WTC11 (cell line): ENCODE measurements around the gene PKD2L2. TPM values are rescaled to one million over a fixed set of nuclear protein-coding genes. Genes with fewer than 3 reads are reported as not detected.

Experiments used
- ATAC-seq: fragments of 200-7000 bp; cut with Tn5 transposase; 2 replicates; pipeline ENCODE4 v1.10.0; 2021; ENCODE audit warnings: mild to moderate bottlenecking, moderate library complexity
- CTCF ChIA-PET: fragments of 300-600 bp; sonication (Branson Sonifier 250); formaldehyde crosslinking; loops from one replicate; lab custom pipeline; 2021; ENCODE audit warnings: antibody characterized with exemption; lab: Charles Lee
- POLR2A ChIA-PET: fragments of 350-600 bp; sonication (Branson Sonifier 250); formaldehyde crosslinking; loops from one replicate; lab custom pipeline; 2021; ENCODE audit warnings: antibody characterized with exemption; lab: Charles Lee
- DNase-seq: peaks from one replicate; pipeline ENCODE4 v3.0.0; 2021; ENCODE audit warnings: low spot score
- H3K27ac Mint-ChIP-seq: 2 replicates; pipeline ENCODE4 v1.8.0; 2021; ENCODE audit warnings: mixed read lengths
- H3K27me3 Mint-ChIP-seq: 2 replicates; pipeline ENCODE4 v1.8.0; 2021; ENCODE audit warnings: low read depth, mild to moderate bottlenecking, moderate library complexity, mixed read lengths
- H3K36me3 Mint-ChIP-seq: 2 replicates; pipeline ENCODE4 v1.8.0; 2021; ENCODE audit warnings: mixed read lengths
- H3K4me1 Mint-ChIP-seq: 2 replicates; pipeline ENCODE4 v1.8.0; 2022; ENCODE audit warnings: mixed read lengths
- H3K4me3 Mint-ChIP-seq: 2 replicates; pipeline ENCODE4 v1.8.0; 2021; ENCODE audit warnings: mild to moderate bottlenecking, moderate library complexity, mixed read lengths
- H3K9me3 Mint-ChIP-seq: 2 replicates; pipeline ENCODE4 v1.8.0; 2021; ENCODE audit warnings: mixed read lengths
- ATF1 ChIP-seq: sonication (generic); formaldehyde crosslinking; IDR thresholded peaks from 2 replicates; pipeline ENCODE4 v1.8.1; 2023; ENCODE audit warnings: mild to moderate bottlenecking, moderate library complexity, missing genetic modification reagents
- CDX4 ChIP-seq: fragments of 250-450 bp; sonication (Bioruptor Pico); IDR thresholded peaks from 2 replicates; pipeline ENCODE4 v1.9.0; 2021; ENCODE audit warnings: moderate library complexity, mild to moderate bottlenecking, inconsistent platforms, borderline replicate concordance
- EMX1 ChIP-seq: fragments of 250-450 bp; sonication (Bioruptor Pico); IDR thresholded peaks from 2 replicates; pipeline ENCODE4 v1.8.0; 2021; ENCODE audit warnings: mild to moderate bottlenecking
- ETV6 ChIP-seq: sonication (generic); formaldehyde crosslinking; IDR thresholded peaks from 2 replicates; pipeline ENCODE4 v1.8.1; 2022; ENCODE audit warnings: mild to moderate bottlenecking, missing genetic modification reagents
- FOXK1 ChIP-seq: sonication (generic); formaldehyde crosslinking; IDR thresholded peaks from 2 replicates; pipeline ENCODE4 v1.8.0; 2022; ENCODE audit warnings: mild to moderate bottlenecking, moderate library complexity, missing genetic modification reagents
- HMGA2 ChIP-seq: fragments of 250-450 bp; sonication (Bioruptor Pico); IDR thresholded peaks from 2 replicates; pipeline ENCODE4 v1.4.0; 2021; ENCODE audit warnings: mild to moderate bottlenecking, moderate library complexity
- IRF2 ChIP-seq: sonication (generic); formaldehyde crosslinking; IDR thresholded peaks from 2 replicates; pipeline ENCODE4 v1.8.0; 2022; ENCODE audit warnings: low read depth, missing genetic modification reagents, borderline replicate concordance
- MLX ChIP-seq: sonication (generic); formaldehyde crosslinking; IDR thresholded peaks from 2 replicates; pipeline ENCODE4 v1.8.1; 2023; ENCODE audit warnings: mild to moderate bottlenecking, missing genetic modification reagents, moderate library complexity
- NFATC4 ChIP-seq: fragments of 250-450 bp; sonication (Bioruptor Pico); IDR thresholded peaks from 2 replicates; pipeline ENCODE4 v1.9.0; 2021; ENCODE audit warnings: mild to moderate bottlenecking
- OVOL2 ChIP-seq: fragments of 250-450 bp; sonication (Bioruptor Pico); IDR thresholded peaks from 2 replicates; pipeline ENCODE4 v1.9.0; 2021; ENCODE audit warnings: mild to moderate bottlenecking, borderline replicate concordance
- PRRX2 ChIP-seq: fragments of 250-450 bp; sonication (Bioruptor Pico); IDR thresholded peaks from 2 replicates; pipeline ENCODE4 v1.8.0; 2021; ENCODE audit warnings: mild to moderate bottlenecking
- RORB ChIP-seq: fragments of 250-450 bp; sonication (Bioruptor Pico); IDR thresholded peaks from 2 replicates; pipeline ENCODE4 v1.9.0; 2021; ENCODE audit warnings: mild to moderate bottlenecking
- SMAD3 ChIP-seq: sonication (generic); formaldehyde crosslinking; IDR thresholded peaks from 2 replicates; pipeline ENCODE4 v1.8.0; 2022; ENCODE audit warnings: missing genetic modification reagents, mild to moderate bottlenecking, borderline replicate concordance
- SMAD4 ChIP-seq: sonication (generic); formaldehyde crosslinking; IDR thresholded peaks from 2 replicates; pipeline ENCODE4 v1.8.0; 2022; ENCODE audit warnings: mild to moderate bottlenecking, missing genetic modification reagents
- SP1 ChIP-seq: sonication (generic); formaldehyde crosslinking; conservative IDR thresholded peaks from 2 replicates; pipeline ENCODE4 v1.8.1; 2022; ENCODE audit warnings: missing genetic modification reagents
- TP53 ChIP-seq: sonication (generic); formaldehyde crosslinking; IDR thresholded peaks from 2 replicates; pipeline ENCODE4 v1.8.1; 2023; ENCODE audit warnings: mild to moderate bottlenecking, missing genetic modification reagents
- ZNF121 ChIP-seq: sonication (generic); formaldehyde crosslinking; IDR thresholded peaks from 2 replicates; pipeline ENCODE4 v1.8.0; 2023; ENCODE audit warnings: missing genetic modification reagents
- ZNF219 ChIP-seq: sonication (generic); formaldehyde crosslinking; IDR thresholded peaks from 2 replicates; pipeline ENCODE4 v1.8.0; 2023; ENCODE audit warnings: missing genetic modification reagents, mild to moderate bottlenecking, borderline replicate concordance
- ZNF232 ChIP-seq: sonication (generic); formaldehyde crosslinking; IDR thresholded peaks from 2 replicates; pipeline ENCODE4 v1.8.0; 2022; ENCODE audit warnings: mild to moderate bottlenecking, missing genetic modification reagents
- ZNF396 ChIP-seq: fragments of 250-450 bp; sonication (Bioruptor Pico); IDR thresholded peaks from 2 replicates; pipeline ENCODE4 v1.8.0; 2021; ENCODE audit warnings: mild to moderate bottlenecking, moderate library complexity, borderline replicate concordance
- total RNA-seq: library from RNA; stranded (reverse); gene quantifications from 3 replicates; pipeline ENCODE4 v1.2.3, GENCODE V29; 2021
- TF ChIP-seq, protein P1 (sequence below): sonication (generic); formaldehyde crosslinking; conservative IDR thresholded peaks from 2 replicates; pipeline ENCODE4 v1.8.1; 2022; ENCODE audit warnings: mild to moderate bottlenecking, missing genetic modification reagents
- TF ChIP-seq, protein P2 (sequence below): fragments of 250-450 bp; sonication (Bioruptor Pico); IDR thresholded peaks from 2 replicates; pipeline ENCODE4 v1.9.0; 2021; ENCODE audit warnings: mild to moderate bottlenecking
- TF ChIP-seq, protein P3 (sequence below): sonication (generic); formaldehyde crosslinking; IDR thresholded peaks from 2 replicates; pipeline ENCODE4 v1.8.0; 2022; ENCODE audit warnings: mild to moderate bottlenecking, missing genetic modification reagents

Gene PKD2L2
- total RNA-seq, 1 experiment from 2014 or later, result not detected

GRCh38 chr5:137916923-137917322 is 27.7 kb downstream of the PKD2L2 start (continued):
- no peak for TF ChIP-seq ZNF219
- TF ChIP-seq ATF1 (CRISPR knock-in tag), result no peak
- TF ChIP-seq ETV6 (CRISPR knock-in tag), result no peak
- TF ChIP-seq RORB (CRISPR knock-in tag), result no peak

DNA sequence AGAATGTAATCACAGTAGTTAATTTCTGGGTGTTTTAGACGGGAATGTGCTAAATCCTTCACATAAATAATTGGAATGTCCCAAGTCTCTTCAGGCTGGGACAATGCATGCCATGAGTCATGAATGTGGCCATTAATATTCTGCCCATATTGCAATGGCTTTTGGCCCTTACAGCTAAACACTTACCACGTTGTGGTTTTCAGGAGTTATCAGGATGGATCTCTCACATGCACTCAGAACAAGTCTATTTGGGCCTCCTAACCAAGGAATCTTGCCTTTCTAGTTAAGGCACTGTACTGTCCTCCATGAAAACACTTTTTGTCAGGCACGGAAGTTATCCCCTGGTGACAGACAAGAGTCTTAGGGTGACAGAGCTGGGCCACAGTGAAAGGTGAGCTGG is 32.7 kb downstream of the PKD2L2 start:
- TF ChIP-seq PRRX2 (CRISPR knock-in tag) (no peak), EMX1 (no peak), SP1 (CRISPR knock-in tag) (no peak), SMAD3 (CRISPR knock-in tag) (no peak), ZNF232 (CRISPR knock-in tag) (no peak), HMGA2 (CRISPR knock-in tag) (no peak), ZNF396 (CRISPR knock-in tag) (no peak), TP53 (CRISPR knock-in tag) (no peak), IRF2 (CRISPR knock-in tag) (no peak), ZNF219 (no peak), MLX (CRISPR knock-in tag) (no peak), ZNF121 (CRISPR knock-in tag) (no peak), NFATC4 (CRISPR knock-in tag) (no peak), OVOL2 (CRISPR knock-in tag) (no peak), SMAD4 (no peak), FOXK1 (CRISPR knock-in tag) (no peak), CDX4 (CRISPR knock-in tag) (no peak)
- TF ChIP-seq, protein P1, sequence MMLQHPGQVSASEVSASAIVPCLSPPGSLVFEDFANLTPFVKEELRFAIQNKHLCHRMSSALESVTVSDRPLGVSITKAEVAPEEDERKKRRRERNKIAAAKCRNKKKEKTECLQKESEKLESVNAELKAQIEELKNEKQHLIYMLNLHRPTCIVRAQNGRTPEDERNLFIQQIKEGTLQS (CRISPR knock-in tag), result no peak
- TF ChIP-seq, protein P2, sequence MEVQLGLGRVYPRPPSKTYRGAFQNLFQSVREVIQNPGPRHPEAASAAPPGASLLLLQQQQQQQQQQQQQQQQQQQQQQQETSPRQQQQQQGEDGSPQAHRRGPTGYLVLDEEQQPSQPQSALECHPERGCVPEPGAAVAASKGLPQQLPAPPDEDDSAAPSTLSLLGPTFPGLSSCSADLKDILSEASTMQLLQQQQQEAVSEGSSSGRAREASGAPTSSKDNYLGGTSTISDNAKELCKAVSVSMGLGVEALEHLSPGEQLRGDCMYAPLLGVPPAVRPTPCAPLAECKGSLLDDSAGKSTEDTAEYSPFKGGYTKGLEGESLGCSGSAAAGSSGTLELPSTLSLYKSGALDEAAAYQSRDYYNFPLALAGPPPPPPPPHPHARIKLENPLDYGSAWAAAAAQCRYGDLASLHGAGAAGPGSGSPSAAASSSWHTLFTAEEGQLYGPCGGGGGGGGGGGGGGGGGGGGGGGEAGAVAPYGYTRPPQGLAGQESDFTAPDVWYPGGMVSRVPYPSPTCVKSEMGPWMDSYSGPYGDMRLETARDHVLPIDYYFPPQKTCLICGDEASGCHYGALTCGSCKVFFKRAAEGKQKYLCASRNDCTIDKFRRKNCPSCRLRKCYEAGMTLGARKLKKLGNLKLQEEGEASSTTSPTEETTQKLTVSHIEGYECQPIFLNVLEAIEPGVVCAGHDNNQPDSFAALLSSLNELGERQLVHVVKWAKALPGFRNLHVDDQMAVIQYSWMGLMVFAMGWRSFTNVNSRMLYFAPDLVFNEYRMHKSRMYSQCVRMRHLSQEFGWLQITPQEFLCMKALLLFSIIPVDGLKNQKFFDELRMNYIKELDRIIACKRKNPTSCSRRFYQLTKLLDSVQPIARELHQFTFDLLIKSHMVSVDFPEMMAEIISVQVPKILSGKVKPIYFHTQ, result no peak
- TF ChIP-seq, protein P3, sequence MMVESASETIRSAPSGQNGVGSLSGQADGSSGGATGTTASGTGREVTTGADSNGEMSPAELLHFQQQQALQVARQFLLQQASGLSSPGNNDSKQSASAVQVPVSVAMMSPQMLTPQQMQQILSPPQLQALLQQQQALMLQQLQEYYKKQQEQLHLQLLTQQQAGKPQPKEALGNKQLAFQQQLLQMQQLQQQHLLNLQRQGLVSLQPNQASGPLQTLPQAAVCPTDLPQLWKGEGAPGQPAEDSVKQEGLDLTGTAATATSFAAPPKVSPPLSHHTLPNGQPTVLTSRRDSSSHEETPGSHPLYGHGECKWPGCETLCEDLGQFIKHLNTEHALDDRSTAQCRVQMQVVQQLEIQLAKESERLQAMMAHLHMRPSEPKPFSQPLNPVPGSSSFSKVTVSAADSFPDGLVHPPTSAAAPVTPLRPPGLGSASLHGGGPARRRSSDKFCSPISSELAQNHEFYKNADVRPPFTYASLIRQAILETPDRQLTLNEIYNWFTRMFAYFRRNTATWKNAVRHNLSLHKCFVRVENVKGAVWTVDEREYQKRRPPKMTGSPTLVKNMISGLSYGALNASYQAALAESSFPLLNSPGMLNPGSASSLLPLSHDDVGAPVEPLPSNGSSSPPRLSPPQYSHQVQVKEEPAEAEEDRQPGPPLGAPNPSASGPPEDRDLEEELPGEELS (CRISPR knock-in tag), result no peak
- TF ChIP-seq, all 79 proteins: peak for 0
- no peak overlapping the region for H3K4me3 Mint-ChIP-seq
- H3K27me3 Mint-ChIP-seq, result peaks cover 2% of the 10 kb centered on the region; the same call in 1 of the 2 replicates
- no peaks in the 10 kb centered on the region for H3K36me3 Mint-ChIP-seq
- no peaks in the 10 kb centered on the region for H3K4me1 Mint-ChIP-seq
- no peak overlapping the region for H3K27ac Mint-ChIP-seq
- CTCF ChIA-PET, result interaction anchor here (0.9 to 1.3 kb wide), 2 partner anchors 114 to 143 kb away, joined by 3 to 4 read pairs; no protein-coding TSS in a partner anchor
- no peak for ATAC-seq
- POLR2A ChIA-PET, result no interaction called here
- peaks cover 6% of the 10 kb centered on the region for H3K9me3 Mint-ChIP-seq
- no peak for DNase-seq
